Measurements from ENCODE around the gene ADAT3.
A peak's percentile ranks its signal among the peaks of the same experiment; 100 is the strongest.

Gene ADAT3

DNA sequence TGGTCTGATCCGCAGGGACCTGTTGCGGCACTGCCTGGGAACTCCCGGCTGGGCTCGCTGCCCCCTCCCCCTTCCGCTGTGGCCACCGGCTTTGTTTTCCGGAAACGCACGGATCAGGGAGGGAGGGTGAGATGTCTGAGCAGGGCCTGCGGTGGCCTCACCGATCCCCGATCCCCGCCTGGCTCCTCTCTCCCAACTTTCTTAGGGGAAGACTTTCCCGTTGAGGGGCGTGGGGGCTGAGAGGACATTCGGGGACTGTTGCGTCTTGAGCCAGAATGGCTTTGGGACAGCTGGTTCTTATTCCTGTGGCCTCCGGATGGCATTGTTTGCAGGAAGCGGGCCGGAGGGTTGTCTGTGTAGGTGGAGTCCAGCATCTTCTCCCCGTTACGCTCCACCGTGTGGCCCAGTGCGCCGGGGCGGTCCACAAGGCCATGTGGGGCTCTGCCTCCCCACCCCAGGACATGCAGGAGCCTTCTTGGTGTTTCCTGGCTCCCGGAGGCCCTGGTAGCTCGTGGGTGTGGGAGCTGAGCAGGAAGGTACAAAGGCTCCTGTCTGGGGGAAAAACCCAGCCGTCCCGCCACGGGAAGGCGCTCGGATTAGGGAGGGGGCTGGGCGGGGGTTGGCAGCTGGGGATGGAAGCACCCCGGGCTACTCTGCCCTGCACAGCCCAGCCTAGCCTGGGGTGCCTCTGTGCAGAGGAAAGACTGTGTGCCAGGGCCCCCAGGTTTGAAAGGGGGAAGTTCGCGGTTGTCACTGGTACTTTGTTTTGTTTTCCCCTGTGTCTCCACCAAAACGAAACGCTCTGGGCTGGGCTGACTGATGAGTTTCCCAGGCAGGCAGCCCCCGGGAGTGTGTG lies 37.1 kb downstream of the ADAT3 start:
- peak; percentile 56 to 90 (median 76) for DNase-seq

DNA sequence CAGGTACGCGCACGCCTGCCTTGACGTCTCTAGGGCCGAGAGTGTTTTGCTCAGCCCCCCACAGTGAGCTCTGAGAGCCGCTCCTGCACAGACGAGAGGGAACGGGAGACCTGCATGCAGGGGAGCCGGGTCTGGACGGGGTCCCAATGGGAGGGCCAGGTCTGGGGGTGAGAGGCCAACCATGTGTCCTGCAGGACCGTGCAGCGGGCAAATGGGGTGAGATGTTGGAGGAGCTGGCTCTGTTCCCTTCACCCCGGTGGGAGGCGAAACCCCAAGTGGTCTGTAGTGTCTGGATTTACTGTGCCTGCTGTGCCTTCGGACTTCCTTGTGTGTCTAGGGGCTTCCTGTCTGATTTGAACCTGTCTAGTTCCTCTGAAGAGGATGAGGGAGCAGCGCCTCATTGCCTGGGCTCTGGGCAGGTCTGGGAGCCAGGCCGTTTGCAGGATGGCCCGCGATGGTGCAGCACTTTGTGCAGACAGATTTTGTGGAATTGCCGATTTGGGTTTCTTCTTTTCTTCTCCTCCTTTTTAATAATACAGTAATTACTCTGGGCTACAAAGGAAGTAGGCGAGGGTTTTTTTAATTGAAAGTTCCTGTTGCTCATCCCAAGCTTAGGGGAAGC lies 37.8 kb downstream of the ADAT3 start:
- no peak for DNase-seq

DNA sequence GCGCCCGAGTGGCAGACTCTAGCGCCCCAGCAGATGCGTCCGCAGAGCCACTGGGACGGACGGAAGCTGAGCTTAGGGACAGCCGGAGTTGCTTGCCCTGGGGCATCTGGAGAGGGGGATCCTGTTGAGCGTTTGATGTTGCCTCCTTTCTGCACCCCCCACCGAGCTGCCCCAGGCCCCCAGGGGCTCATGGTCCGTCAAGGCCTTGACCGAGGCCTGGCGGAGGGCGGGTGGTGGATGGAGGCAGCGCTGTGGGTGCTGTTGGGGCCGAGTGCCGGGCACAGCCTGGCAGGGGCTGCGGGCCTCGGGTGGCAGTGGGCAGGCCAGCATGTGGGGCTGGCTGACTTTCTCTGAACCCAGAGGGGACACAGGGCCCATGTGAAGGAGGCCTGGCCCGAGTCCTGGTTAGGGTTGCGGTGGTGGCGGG lies 38.5 kb downstream of the ADAT3 start:
- DNase-seq: no peak

- no peak for DNase-seq
These were observed 39.1 kb downstream of the ADAT3 start for GRCh38 chr19:1944088-1944915.

DNA sequence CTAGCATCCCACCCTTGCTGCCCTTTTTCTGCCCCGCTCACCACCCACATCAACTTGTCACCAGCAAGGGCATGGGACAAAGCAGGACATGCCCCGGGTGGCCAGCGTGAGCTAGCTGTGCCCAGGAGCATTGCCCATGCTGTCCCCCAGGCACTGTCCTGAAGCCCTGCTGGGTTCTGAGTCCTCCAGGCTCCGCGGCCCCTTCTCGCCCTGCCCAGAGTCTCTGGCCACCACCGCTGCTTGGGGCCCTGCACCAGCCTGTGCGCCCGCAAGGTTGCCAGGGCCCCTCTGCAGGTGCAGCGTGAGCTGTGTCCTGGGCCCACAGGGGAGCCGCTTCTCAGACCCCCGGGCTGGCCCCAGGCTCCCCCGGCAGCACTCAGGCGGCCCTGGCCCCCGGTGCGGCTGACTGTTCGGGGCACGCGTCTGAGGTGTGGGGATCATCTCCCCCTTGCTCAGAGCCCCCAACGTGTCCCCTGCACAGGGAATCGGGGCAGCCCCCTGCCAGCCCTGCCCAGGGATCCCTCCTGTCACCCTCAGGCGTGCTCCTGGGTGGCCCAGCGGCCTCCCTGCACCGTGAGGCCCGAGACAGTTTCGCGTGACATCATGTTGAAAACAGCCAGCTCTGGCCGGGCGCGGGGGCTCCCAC lies 39.8 kb downstream of the ADAT3 start:
- DNase-seq: no peak

DNA sequence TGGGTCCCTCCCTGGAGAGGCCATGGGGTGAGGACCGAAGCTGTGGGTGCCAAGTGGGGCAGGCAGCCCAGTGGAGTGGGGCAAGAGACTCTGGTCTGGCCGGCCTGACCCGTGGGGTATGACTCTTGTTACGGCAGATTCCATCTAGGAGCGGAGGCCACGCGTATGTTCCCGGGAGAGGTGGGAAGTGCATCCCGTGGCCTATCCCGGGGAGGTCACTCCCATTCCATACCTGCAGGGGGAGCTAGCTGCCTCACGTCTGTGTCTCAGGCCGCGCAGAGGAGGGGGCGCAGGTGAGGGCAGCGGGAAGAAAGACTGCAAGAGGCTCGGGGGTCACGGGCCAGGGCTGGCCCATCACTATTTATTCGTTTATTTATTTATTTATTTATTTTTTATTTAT lies 40.7 kb downstream of the ADAT3 start:
- DNase-seq: peak in 2 of 5 experiments; percentile 34 to 47

DNA sequence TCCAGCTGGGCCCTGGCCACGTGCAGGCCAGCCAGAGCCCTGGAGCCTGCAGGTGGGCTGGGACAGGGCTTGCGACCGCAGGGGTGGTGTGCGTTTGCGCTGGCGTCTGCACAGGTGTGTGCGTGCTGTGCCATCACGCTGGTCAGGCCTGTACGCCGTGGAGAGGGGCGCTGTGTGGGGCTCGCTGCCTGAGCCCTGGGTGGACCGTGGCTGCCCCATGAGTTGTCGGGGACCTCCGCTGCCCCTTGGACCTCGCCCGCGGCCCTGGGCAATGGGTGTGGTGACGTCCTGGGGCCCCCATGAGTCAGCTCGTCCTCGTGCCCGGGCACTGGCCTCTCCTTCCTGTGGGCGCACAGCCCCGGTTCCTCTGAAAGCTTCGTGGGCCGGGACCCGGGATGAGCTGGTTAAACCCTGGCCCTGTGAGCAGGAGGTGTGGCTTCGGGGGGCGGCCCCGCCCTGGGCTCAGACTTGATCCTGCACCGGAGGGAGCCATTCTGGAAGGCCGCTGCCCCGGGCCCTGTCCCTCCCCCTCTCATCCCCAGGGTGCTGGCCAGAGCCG lies 42.5 kb downstream of the ADAT3 start:
- no peak for DNase-seq

DNA sequence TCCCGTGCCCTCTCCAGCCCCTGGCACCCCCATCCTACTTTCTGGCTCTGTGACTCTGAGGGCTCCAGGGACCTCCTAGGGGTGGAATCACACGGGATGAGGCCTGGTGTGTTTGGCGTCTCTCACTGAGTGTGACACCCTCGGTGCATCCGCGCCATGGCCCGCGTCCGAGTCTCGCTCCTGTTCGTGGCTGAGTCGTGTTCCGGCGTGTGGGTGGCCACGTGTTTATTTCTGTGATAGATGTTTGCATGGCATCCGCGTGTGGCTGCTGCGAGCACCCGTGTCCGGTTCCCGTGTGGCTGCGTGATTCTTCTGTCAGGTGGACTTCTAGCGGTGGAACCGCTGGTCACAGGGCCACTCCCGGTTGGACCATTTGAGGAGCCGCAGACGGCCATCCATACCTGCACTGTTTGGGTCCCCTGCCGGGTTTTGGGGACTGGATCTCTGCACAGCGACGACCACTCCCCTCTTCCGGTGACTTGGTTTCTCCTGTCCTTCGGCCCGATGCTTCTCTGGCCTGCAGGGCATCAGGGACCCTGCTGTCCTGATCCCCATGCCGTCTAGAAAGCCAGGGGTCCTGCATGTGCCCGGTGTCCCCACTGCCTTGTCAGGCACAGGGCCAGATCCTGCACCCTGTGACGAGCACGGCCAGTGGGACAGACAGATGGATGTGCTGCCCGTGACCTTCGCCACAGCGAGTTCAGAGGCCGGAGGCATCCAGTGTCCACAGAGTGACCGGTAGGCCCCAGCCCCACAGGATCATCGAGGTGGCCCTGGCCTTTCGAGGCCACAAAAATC lies 44.3 kb downstream of the ADAT3 start:
- no peak for DNase-seq

DNA sequence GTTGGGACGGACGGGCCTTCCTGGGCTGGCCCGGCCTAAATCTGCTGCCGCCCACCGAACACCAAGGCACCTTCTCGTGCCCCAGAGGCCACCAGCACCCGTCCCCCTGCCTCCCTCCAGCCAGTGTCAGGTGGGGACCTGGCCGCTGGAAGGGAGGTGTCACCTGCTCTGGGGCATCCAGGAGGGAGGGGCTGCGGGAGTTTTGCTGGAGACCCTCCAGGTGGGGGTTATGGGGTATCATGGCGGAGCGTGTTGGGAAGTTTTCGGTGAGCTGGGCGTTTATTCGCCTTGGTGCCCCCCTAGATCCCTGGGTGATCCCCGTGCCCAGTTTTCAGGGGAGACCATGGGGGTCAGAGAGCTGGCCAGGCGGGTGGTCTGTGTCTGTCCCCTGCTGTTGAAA lies 45.4 kb downstream of the ADAT3 start:
- DNase-seq: no peak

GRCh38 chr19:1952635-1953034 lies 47.4 kb downstream of the ADAT3 start:
- no peak for DNase-seq

- no peak for DNase-seq
These were observed 47.8 kb downstream of the ADAT3 start for GRCh38 chr19:1953037-1953436.

DNA sequence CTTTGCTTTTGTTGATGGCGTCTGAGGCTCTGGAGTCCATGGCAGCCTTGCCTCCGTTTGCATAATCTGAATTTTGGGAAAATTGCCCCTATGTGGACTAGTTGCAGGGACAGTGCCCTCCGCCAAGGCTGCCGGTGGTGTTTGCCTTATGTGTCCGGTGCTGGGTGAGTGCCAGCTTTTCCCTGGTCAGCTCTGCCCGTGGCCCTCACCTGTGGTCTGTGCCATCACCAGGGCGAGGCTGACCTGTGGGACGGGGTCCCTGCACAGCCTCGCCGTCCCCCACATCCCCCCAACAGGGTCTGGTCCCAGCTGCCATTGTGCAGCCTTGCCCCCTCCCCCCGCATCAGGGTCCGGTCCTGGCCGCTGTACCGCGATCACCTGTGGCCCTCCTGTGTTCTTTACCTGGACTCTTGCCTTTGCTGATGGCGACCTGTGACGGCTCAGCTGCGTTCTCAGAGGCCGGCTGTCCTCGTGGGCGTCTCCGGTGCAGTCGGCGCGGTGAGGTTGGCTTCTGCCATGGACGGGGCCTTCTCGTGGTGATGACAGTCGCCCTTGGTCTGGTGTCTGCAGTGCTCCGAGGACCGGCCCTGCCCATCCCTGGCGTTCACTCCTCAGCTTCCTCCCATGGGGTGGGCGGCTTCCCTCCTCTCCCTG lies 48.4 kb downstream of the ADAT3 start:
- DNase-seq: no peak

- DNase-seq: no peak
These were observed 49.3 kb downstream of the ADAT3 start for GRCh38 chr19:1954532-1954933.

- no peak for DNase-seq
These were observed 50.2 kb downstream of the ADAT3 start for GRCh38 chr19:1955171-1956121.

- no peak for DNase-seq
These were observed 50.9 kb downstream of the ADAT3 start for GRCh38 chr19:1956122-1956494.

DNA sequence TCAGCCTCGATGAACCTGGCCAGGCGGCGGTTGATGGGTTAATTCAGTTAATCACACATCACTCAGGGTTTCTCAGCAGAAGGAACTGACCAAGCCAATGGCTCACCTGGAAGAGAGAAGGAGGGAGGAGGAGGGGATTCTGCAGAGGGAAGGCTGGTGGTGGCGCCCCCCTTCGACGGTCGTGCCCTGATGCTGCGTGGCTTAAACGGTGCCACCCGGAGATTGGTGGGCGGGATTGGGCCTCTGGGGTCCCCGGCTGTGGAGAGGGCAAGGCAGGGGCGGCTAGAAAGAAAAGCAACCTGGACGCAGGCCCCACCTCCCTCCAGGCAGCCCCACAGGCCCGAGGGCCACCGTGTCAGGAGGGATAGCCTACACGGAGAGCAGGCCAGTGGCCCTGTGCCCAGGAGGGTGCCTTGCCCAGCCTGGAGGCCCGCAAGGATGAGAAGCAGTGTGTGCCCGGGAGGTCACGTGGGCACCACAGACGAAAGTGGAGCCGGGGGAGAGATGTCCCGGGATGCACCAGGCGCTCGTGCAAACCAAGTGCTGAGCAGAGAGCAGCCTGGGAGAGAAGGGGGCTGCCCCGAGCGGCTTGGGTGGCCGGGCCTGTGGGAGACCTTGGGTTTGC lies 51.8 kb downstream of the ADAT3 start:
- no peak for DNase-seq

GRCh38 chr19:1957562-1958248 lies 52.5 kb downstream of the ADAT3 start:
- no peak for DNase-seq

DNA sequence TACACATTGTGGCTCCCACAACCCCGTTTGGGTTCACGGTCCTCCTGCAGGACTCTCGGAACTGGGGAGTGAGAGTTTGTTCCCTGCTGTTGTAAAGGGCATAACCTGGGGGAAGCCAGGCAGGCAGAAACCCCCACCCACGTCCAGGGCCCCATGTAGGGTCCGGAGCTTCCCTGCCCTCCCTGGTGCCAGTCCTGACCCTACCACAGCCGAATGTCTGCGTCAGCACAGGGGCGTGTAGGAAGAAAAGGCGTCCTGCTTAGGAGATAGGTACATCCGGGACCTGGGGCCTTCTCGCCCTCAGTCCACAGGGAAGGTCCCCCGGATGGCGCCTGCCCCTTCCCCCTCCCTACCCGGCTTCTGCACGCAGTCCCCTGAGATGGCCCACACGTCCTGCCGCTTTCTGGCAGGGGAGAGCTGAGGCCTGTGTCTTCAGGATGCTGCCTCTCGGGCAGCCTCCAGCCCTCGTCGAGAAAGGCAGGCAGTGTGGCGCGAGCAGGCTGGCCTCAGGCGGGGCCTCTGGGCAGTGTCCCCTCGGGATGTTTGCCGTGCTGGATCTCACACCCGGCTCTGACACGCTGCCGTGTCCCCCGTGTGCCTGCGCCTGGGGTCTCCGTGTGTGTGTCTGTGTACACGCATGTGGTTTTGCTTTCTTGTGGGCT lies 54.9 kb downstream of the ADAT3 start:
- DNase-seq: no peak
